GM12878 (cell line): Measurements from ENCODE around the gene KPNA5. TPM values are rescaled to one million over a fixed set of nuclear protein-coding genes. Genes with fewer than 3 reads are reported as not detected.

Source experiments
- CREM ChIP-seq: IDR thresholded peaks from 2 replicates; pipeline ENCODE4 v1.6.1; 2014; ENCODE audit warnings: antibody characterized with exemption, low read depth
- HDGF ChIP-seq: fragments of 450-650 bp; IDR thresholded peaks from 2 replicates; pipeline ENCODE4 v1.6.1; 2016; ENCODE audit warnings: antibody characterized with exemption
- IRF3 ChIP-seq: fragments of 450-650 bp; IDR thresholded peaks from 2 replicates; pipeline ENCODE4 v1.6.1; 2014; ENCODE audit warnings: mild to moderate bottlenecking
- MAX ChIP-seq: IDR thresholded peaks from 2 replicates; pipeline ENCODE4 v1.6.1; 2012; ENCODE audit warnings: low read depth, low read length, improper control_type of control experiment
- MLLT1 ChIP-seq: fragments of 450-650 bp; IDR thresholded peaks from 2 replicates; pipeline ENCODE4 v1.6.1; 2016; ENCODE audit warnings: mild to moderate bottlenecking
- NKRF ChIP-seq: fragments of 450-650 bp; conservative IDR thresholded peaks from 2 replicates; pipeline ENCODE4 v1.6.1; 2017; ENCODE audit warnings: mild to moderate bottlenecking, moderate library complexity
- PBX3 ChIP-seq: IDR thresholded peaks from 2 replicates; pipeline ENCODE4 v1.6.1; 2011; ENCODE audit warnings: mild to moderate bottlenecking, low read depth, low read length, moderate library complexity; ENCODE audit not compliant: insufficient replicate concordance
- RELA ChIP-seq: fragments of 450-650 bp; IDR thresholded peaks from 2 replicates; pipeline ENCODE4 v1.8.0; 2014; ENCODE audit warnings: borderline replicate concordance; ENCODE audit not compliant: partially characterized antibody
- SMC3 ChIP-seq: IDR thresholded peaks from 2 replicates; pipeline ENCODE4 v1.6.1; 2011; ENCODE audit warnings: low read length, improper control_type of control experiment, borderline replicate concordance
- TCF12 ChIP-seq: IDR thresholded peaks from 2 replicates; pipeline ENCODE4 v1.6.1; 2011; ENCODE audit warnings: low read depth, mild to moderate bottlenecking, low read length
- ZNF207 ChIP-seq: fragments of 450-650 bp; IDR thresholded peaks from 2 replicates; pipeline ENCODE4 v1.6.1; 2014; ENCODE audit warnings: antibody characterized with exemption, mild to moderate bottlenecking, borderline replicate concordance
- ZSCAN29 ChIP-seq: fragments of 450-650 bp; IDR thresholded peaks from 2 replicates; pipeline ENCODE4 v1.6.1; 2017; ENCODE audit warnings: mild to moderate bottlenecking, moderate library complexity
- polyA plus RNA-seq, 11 experiments: library from polyadenylated mRNA; depleted of rRNA in 4 of 11; unstranded in 6 of 11; stranded (reverse) in 5 of 11; fragments of >200 nt; fragmentation: Nextera tagmentation in 4 of 11; fragmentation: Illumina TruSeq in 1 of 11; extraction: Ambion mirVana in 4 of 11; extraction: Trizol in 1 of 11; gene quantifications; 1 replicate in 1 of 11; 2 replicates in 10 of 11; pipeline versions ENCODE4 v1.2.1 to v1.2.3, GENCODE V29; 2011 to 2016; ENCODE audit warnings: inconsistent platforms in 2 of 11, missing spikeins in 2 of 11, low read depth in 1 of 11
- total RNA-seq, 4 experiments: library from RNA; depleted of rRNA in 3 of 4; stranded (reverse); fragments of >200 nt in 3 of 4; fragmentation: Illumina TruSeq in 1 of 4; extraction: Trizol in 1 of 4; gene quantifications; 2 replicates each; pipeline versions ENCODE4 v1.2.1 to v1.2.3, GENCODE V29; 2013 to 2021

The KPNA5 gene
- total and polyA plus RNA-seq, 10 of the 15 experiments (the other 5 are each of a cell fraction or from before 2014, with no cell fraction given): 1.9 to 7.6 (median 4.5) TPM

- TF ChIP-seq SMC3 (no peak), CREM (peak; percentile 69), IRF3 (no peak), MAX (peak; percentile 23; the same call in 1 of the 2 replicates), TCF12 (peak; percentile 1; the same call in 1 of the 2 replicates), PBX3 (peak; percentile 25), MLLT1 (peak; percentile 70; the same call in 1 of the 2 replicates), ZNF207 (0 out of 2 replicates have a peak, but pooled peaks have one; percentile 19), ZSCAN29 (no peak), HDGF (peak; percentile 65), NKRF (peak; percentile 75), RELA (peak; percentile 62)
Measured at GRCh38 chr6:116680880-116681672, at the start of gene KPNA5 (continued).
